ENCODE results near the gene ENDOV.

ENDOV gene

GRCh38 chr17:80388601-80389000, 26.4 kb upstream of the ENDOV start:
- no peak overlapping the region for H3K4me3 ChIP-seq (ENCODE audit: extremely low read depth, insufficient read depth, low read length, poor library complexity, severe bottlenecking)
- WGBS, 2 experiments (ENCODE audit: insufficient coverage in 2 of 2) = 91 to 96% methylated on average over 5 to 8 of the region's 10 CpGs
- peaks cover 71% of the 10 kb centered on the region for H3K36me3 ChIP-seq (ENCODE audit: control insufficient read depth, insufficient read depth, low read length)
- H3K27ac ChIP-seq (ENCODE audit: low read depth, low read length, severe bottlenecking) = no peak overlapping the region
- H3K4me1 ChIP-seq (ENCODE audit: control insufficient read depth, insufficient read depth, low read length, poor library complexity, severe bottlenecking) = no peaks in the 10 kb centered on the region
- H3K9me3 ChIP-seq (ENCODE audit: control insufficient read depth, low read length) = no peaks in the 10 kb centered on the region

GRCh38 chr17:80389011-80389995, 25.7 kb upstream of the ENDOV start:
- no peak overlapping the region for H3K4me3 ChIP-seq (ENCODE audit: extremely low read depth, insufficient read depth, low read length, poor library complexity, severe bottlenecking)
- no peaks in the 10 kb centered on the region for H3K9me3 ChIP-seq (ENCODE audit: control insufficient read depth, low read length)
- WGBS, 2 experiments (ENCODE audit: insufficient coverage in 2 of 2) = 84 to 94% methylated on average over 20 to 21 of the region's 22 CpGs
- no peak overlapping the region for H3K27ac ChIP-seq (ENCODE audit: low read depth, low read length, severe bottlenecking)
- H3K36me3 ChIP-seq (ENCODE audit: control insufficient read depth, insufficient read depth, low read length) = peaks cover 75% of the 10 kb centered on the region
- H3K4me1 ChIP-seq (ENCODE audit: control insufficient read depth, insufficient read depth, low read length, poor library complexity, severe bottlenecking) = no peaks in the 10 kb centered on the region

DNA sequence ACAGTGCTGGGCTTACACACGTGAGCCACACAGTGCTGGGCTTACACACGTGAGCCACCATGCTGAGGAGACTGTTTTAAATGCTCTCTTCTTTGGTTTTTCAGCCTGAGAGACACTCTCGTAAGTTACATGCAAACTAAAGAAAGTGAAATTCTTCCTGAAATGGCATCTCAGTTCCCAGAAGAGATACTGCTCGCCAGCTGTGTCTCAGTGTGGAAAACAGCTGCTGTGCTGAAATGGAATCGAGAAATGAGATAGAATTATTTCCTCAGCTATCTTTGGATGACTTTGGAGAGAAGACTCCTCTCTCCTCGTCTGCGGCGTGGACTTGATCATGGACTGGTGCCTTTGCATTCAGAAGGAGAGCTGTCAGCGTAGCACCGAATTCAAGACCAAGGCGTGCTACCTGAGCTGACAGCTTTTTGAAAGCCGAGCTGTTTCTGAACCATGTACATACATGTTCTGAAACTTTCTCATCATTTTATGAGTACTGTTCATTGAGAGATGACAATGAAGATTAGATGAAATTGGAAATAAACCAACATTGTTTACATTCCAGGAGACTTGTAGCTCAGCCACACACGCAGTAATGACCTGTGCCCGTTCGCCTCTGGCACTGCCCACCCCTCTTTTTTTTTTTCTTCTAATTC, 21.6 kb upstream of the ENDOV start:
- 90 to 95% methylated on average over 8 to 13 of the region's 15 CpGs for WGBS, 2 experiments (ENCODE audit: insufficient coverage in 2 of 2)
- Histone ChIP-seq H3K36me3 (ENCODE audit: control insufficient read depth, insufficient read depth, low read length) (peaks cover 53% of the 10 kb centered on the region), H3K4me1 (ENCODE audit: control insufficient read depth, insufficient read depth, low read length, poor library complexity, severe bottlenecking) (no peaks in the 10 kb centered on the region)

GRCh38 chr17:80393961-80394360, 21.0 kb upstream of the ENDOV start:
- WGBS, 2 experiments (ENCODE audit: insufficient coverage in 2 of 2) = 89 to 100% methylated on average over 3 of the region's 4 CpGs
- Histone ChIP-seq H3K4me3 (ENCODE audit: extremely low read depth, insufficient read depth, low read length, poor library complexity, severe bottlenecking) (no peak overlapping the region), H3K4me1 (ENCODE audit: control insufficient read depth, insufficient read depth, low read length, poor library complexity, severe bottlenecking) (no peaks in the 10 kb centered on the region), H3K27ac (ENCODE audit: low read depth, low read length, severe bottlenecking) (no peak overlapping the region), H3K9me3 (ENCODE audit: control insufficient read depth, low read length) (no peaks in the 10 kb centered on the region), H3K36me3 (ENCODE audit: control insufficient read depth, insufficient read depth, low read length) (peaks cover 48% of the 10 kb centered on the region)

More for the DNA sequence above, 21.6 kb upstream of the ENDOV start:
- no peaks in the 10 kb centered on the region for H3K9me3 ChIP-seq (ENCODE audit: control insufficient read depth, low read length)
- H3K4me3 ChIP-seq (ENCODE audit: extremely low read depth, insufficient read depth, low read length, poor library complexity, severe bottlenecking) = no peak overlapping the region
- no peak overlapping the region for H3K27ac ChIP-seq (ENCODE audit: low read depth, low read length, severe bottlenecking)

- peaks cover 40% of the 10 kb centered on the region for H3K36me3 ChIP-seq (ENCODE audit: control insufficient read depth, insufficient read depth, low read length)
- H3K9me3 ChIP-seq (ENCODE audit: control insufficient read depth, low read length) = no peaks in the 10 kb centered on the region
- H3K4me3 ChIP-seq (ENCODE audit: extremely low read depth, insufficient read depth, low read length, poor library complexity, severe bottlenecking) = no peak overlapping the region
- no peaks in the 10 kb centered on the region for H3K4me1 ChIP-seq (ENCODE audit: control insufficient read depth, insufficient read depth, low read length, poor library complexity, severe bottlenecking)
- WGBS, 2 experiments (ENCODE audit: insufficient coverage in 2 of 2) = 81 to 82% methylated on average over 10 of the region's 11 CpGs
- H3K27ac ChIP-seq (ENCODE audit: low read depth, low read length, severe bottlenecking) = no peak overlapping the region
These were observed 20.2 kb upstream of the ENDOV start for GRCh38 chr17:80394629-80395216.

DNA sequence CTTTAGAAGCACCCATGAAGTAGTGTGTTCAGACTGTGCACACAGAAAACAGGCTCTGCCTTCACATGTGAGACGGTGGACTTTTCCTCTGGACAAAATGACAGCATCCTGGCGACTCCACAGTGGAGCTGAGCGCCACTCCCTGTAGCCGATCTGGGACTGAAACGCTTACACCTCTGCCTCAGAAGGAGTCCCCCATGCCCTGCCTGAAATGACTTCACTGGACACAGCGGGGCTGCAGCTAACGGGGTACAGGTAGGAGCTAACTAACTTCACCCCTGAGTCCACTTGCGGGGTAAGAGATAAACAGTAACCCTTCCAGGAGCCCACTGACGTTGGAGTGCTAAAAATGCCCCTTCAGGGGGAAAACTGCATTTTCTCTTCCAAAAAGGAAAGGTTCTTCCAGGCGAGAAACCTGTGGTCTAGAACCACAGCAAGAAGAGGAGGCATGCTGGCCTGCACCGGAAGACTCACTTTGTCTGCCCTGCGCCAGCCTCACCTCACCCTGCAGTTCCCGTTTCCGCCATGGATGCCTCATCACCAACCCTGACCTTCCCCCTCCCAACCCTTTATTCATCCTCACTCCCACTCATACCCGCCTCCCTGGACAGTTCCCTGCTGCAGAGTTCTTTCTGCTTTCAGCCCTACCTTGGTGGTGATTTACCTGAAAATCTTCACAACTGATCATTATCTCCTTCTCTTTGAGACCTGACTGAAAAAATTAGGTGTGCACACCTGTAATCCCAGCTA, 19.4 kb upstream of the ENDOV start:
- H3K27ac ChIP-seq (ENCODE audit: low read depth, low read length, severe bottlenecking) = no peak overlapping the region
- no peaks in the 10 kb centered on the region for H3K9me3 ChIP-seq (ENCODE audit: control insufficient read depth, low read length)
- H3K36me3 ChIP-seq (ENCODE audit: control insufficient read depth, insufficient read depth, low read length) = peaks cover 31% of the 10 kb centered on the region
- H3K4me1 ChIP-seq (ENCODE audit: control insufficient read depth, insufficient read depth, low read length, poor library complexity, severe bottlenecking) = no peaks in the 10 kb centered on the region
- WGBS, 2 experiments (ENCODE audit: insufficient coverage in 2 of 2) = 81 to 92% methylated on average over 14 to 15 of the region's 15 CpGs
- no peak overlapping the region for H3K4me3 ChIP-seq (ENCODE audit: extremely low read depth, insufficient read depth, low read length, poor library complexity, severe bottlenecking)

- Histone ChIP-seq H3K36me3 (ENCODE audit: control insufficient read depth, insufficient read depth, low read length) (peaks cover 26% of the 10 kb centered on the region), H3K27ac (ENCODE audit: low read depth, low read length, severe bottlenecking) (no peak overlapping the region), H3K4me3 (ENCODE audit: extremely low read depth, insufficient read depth, low read length, poor library complexity, severe bottlenecking) (no peak overlapping the region), H3K4me1 (ENCODE audit: control insufficient read depth, insufficient read depth, low read length, poor library complexity, severe bottlenecking) (no peaks in the 10 kb centered on the region), H3K9me3 (ENCODE audit: control insufficient read depth, low read length) (no peaks in the 10 kb centered on the region)
- WGBS, 2 experiments (ENCODE audit: insufficient coverage in 2 of 2) = 81 to 84% methylated on average over 6 to 7 of the region's 9 CpGs
These were observed 18.6 kb upstream of the ENDOV start for GRCh38 chr17:80396157-80397033.

GRCh38 chr17:80397034-80397387, 18.0 kb upstream of the ENDOV start:
- H3K4me3 ChIP-seq (ENCODE audit: extremely low read depth, insufficient read depth, low read length, poor library complexity, severe bottlenecking) = no peak overlapping the region
- H3K9me3 ChIP-seq (ENCODE audit: control insufficient read depth, low read length) = no peaks in the 10 kb centered on the region
- no peak overlapping the region for H3K27ac ChIP-seq (ENCODE audit: low read depth, low read length, severe bottlenecking)
- peaks cover 24% of the 10 kb centered on the region for H3K36me3 ChIP-seq (ENCODE audit: control insufficient read depth, insufficient read depth, low read length)
- no peaks in the 10 kb centered on the region for H3K4me1 ChIP-seq (ENCODE audit: control insufficient read depth, insufficient read depth, low read length, poor library complexity, severe bottlenecking)
- 83 to 96% methylated on average over 3 to 5 of the region's 6 CpGs for WGBS, 2 experiments (ENCODE audit: insufficient coverage in 2 of 2)

- no peaks in the 10 kb centered on the region for H3K4me1 ChIP-seq (ENCODE audit: control insufficient read depth, insufficient read depth, low read length, poor library complexity, severe bottlenecking)
- no peak overlapping the region for H3K27ac ChIP-seq (ENCODE audit: low read depth, low read length, severe bottlenecking)
- H3K4me3 ChIP-seq (ENCODE audit: extremely low read depth, insufficient read depth, low read length, poor library complexity, severe bottlenecking) = no peak overlapping the region
- H3K9me3 ChIP-seq (ENCODE audit: control insufficient read depth, low read length) = no peaks in the 10 kb centered on the region
- peaks cover 17% of the 10 kb centered on the region for H3K36me3 ChIP-seq (ENCODE audit: control insufficient read depth, insufficient read depth, low read length)
- 79 to 81% methylated on average over 9 to 10 of the region's 10 CpGs for WGBS, 2 experiments (ENCODE audit: insufficient coverage in 2 of 2)
These were observed 17.3 kb upstream of the ENDOV start for GRCh38 chr17:80397686-80398085.

Data from mesodermal cell (in vitro differentiated cells).